Hematopoietic multipotent progenitor cell (in vitro differentiated cells): ENCODE measurements around the gene TMEM81. TPM values are rescaled to one million over a fixed set of nuclear protein-coding genes. Genes with fewer than 3 reads are reported as not detected.

Source experiments
- DNase-seq, 3 donors: peaks; one replicate each; pipeline ENCODE4 v3.0.0-alpha.2; 2011 to 2015; ENCODE audit warnings: low read depth in 2 of 3, low spot score in 2 of 3
- total RNA-seq: library from RNA; depleted of rRNA; stranded (reverse); fragments of >200 nt; gene quantifications from one replicate; pipeline ENCODE4 v1.2.3, GENCODE V29; 2012

The TMEM81 gene
- total RNA-seq, 1 donor = 0.54 TPM

DNA sequence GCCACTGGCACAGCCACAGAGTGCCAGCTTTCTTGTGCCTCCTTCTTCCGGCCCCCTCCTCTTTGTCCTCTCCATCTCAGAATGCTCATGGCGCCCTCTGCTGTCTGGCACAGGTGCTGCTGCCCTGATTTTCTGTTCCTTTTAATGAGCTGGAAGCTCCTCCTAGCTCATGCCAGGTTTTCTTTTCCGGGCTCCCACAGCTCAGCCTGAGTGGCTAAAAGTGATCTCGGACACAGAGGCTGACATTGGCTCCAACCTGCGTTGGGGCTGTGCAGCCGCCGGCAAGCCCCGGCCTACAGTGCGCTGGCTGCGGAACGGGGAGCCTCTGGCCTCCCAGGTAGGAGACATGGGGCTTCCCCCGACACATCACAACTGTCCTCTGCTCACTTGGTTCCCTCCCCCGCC lies 22.6 kb downstream of the TMEM81 start:
- peak; percentile 30 to 90 (median 75) for DNase-seq

DNA sequence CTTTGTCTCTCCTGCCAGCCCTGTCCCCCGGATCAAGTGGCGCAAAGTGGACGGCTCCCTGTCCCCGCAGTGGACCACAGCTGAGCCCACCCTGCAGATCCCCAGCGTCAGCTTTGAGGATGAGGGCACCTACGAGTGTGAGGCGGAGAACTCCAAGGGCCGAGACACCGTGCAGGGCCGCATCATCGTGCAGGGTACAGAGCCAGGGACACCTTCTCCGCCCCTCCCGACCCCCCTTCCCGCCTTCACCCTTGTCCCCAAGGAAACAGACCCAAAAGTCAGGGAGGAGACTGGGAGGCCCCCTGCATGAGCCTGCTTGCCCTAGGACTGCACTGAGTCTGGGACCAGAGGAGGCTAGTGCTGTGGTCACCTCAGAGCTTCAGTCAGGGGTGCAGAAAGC lies 23.0 kb downstream of the TMEM81 start:
- DNase-seq = no peak

DNA sequence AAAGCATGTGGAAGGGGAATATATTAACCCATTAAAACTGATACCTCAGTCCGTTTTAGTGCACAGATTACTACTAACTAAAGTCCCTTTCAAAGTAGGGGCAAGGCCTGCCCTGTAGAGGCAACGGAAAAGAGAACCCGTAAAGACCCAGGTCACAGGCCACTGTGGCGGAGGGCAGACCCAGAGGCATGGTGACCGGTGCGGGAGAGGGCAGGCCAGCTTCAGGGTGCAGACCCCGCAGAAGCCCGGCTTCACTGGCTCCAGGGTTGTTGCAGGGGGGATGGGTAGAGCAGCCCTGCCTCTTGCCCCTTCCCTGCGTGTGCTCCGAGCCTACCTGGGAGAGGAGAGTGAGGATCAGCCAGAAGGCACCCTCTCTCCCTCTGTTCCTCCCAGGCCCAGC lies 23.5 kb downstream of the TMEM81 start:
- no peak for DNase-seq

DNA sequence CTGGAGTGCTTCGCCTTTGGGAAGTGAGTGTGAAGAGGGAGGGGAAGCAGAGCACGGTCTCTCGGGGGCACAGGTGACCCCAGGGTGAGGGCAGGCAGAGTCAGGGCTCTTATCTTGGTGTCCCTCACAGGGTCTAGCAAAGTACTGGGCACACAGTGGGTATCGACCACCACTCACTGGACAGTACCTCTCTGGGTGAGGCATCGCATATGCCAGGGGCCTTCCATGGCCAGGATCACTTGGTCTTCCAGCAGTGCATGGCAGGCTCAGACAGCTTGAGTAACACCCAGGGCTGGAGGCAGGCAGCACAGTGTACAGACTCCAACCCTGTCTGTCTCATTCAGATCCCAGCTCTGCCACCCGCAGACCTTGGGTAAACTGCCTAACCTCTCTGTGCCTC lies 24.6 kb downstream of the TMEM81 start:
- DNase-seq = no peak

DNA sequence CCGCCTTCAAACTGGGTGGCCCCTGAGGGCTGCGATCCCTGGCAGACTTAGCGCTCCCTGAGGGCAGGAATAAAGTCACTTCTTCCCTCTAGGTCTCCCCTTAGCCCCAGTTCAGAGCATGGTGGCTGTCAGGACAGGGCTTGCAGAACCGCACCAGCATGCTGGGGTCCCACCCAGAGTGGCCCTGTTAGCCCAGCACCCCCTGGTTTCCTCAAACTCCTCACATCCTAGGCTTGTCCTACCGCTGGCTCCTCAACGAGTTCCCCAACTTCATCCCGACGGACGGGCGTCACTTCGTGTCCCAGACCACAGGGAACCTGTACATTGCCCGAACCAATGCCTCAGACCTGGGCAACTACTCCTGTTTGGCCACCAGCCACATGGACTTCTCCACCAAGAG lies 25.4 kb downstream of the TMEM81 start:
- DNase-seq = no peak

DNA sequence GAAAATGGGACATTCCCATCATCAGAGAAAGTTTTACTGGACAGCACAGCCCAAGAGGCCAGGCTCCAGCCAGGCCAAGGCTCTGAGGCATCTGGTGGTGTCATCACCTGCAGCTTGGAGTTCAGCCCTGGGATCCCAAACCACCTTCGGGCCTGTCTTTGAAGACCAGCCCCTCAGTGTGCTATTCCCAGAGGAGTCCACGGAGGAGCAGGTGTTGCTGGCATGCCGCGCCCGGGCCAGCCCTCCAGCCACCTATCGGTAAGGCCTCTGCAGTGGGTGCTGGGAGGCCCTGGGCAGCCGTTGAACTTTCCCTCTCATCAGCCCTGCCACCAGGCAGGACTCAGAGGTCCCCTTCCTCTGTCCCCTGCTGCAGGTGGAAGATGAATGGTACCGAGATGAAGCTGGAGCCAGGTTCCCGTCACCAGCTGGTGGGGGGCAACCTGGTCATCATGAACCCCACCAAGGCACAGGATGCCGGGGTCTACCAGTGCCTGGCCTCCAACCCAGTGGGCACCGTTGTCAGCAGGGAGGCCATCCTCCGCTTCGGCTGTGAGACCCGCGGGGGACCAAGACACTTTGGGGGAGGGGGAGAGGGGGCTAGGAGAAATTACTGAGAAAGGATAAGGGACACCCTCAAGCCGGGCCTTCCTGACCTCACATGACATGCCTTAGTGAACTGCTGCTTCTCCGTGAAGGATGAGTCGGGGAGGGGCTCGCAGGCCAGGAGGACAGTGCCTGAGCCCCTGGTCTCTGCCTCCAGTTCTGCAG lies 26.3 kb downstream of the TMEM81 start:
- no peak for DNase-seq

DNA sequence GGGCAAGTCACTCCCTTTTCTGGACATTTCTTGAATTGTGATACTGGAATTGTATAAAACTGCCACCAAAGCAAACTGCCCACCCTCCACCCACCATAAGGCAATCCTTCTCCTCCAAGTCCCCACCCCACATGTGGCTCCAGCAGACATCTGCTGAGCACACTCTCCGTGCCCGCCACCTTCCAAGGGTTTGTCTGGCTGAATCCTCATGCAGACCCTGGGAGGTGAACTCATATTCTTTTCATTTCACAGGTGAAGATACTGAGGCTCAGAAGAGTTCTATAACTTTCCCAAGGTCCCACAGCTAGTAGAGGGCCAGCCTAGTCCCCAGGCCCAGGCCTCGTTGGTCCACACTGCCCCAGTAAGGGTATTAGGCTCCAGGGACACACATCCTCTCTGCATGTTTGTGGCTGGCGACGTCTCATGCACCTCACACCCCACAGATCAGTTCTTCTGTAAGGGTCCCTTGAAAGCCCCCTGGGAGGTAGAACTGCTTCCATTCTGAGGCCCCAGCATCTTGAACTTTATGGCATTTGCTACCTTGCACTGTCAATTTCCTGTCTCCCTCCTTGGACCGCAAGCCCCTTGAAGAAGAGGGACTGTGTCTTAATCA lies 27.2 kb downstream of the TMEM81 start:
- DNase-seq = no peak

DNA sequence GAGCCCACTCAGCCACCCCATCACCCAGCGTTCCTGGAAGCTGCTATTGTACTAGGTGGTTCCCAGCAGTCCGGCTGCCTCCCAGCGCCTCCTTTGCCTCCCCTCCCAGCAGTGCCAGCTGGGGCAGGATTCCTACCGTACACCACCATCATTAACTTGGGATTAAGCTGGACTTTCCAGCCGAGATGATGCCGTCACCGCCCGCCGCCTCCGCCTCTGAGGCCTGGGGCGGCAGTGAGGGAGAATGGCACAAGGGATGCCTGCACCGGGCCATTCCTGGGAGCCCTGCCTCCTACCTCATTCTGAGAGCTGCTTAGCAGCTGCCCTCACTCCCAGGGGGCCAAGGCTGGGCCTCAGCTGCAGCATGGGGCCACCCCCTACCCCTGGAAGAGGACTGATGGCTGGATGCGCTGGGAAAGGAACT lies 28.1 kb downstream of the TMEM81 start:
- DNase-seq = no peak

DNA sequence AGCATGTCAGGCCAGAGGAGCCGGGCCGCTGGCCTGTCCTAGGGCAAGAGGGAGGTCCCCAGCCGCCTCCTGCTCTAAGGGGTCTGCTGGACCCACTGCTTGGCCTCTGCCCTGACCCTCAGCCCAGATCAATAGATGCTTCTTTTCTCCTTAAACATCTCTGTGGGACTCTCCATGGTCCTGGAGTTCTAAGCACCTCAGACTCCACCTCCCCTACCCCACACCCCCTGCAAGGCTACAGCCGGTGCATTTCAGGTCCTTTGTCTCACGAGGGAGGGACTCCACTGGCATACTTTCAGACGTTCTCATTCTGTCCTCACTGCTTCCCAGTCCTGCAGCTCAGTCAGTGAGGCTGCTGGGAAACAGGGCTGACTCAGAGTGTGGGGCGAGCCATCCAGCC lies 30.2 kb downstream of the TMEM81 start:
- no peak for DNase-seq

DNA sequence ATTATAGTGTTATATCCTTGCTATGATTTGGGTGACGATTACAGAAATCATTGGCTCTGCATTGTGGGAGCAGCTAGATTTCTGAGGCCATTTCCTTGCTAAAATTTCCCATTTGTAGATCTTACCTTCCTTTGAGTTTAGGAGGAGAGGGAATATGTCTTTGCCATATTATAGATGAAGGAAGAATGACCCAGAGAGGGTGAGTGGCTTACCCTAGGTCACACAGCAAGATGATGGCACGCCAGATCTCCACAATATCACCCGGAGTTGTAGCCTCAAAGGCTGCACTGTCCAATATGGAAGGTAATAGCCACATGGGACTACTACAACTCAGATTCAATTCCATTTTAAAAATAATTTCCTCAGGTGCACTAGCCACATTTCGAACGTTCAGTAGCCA lies 31.0 kb downstream of the TMEM81 start:
- DNase-seq = no peak

DNA sequence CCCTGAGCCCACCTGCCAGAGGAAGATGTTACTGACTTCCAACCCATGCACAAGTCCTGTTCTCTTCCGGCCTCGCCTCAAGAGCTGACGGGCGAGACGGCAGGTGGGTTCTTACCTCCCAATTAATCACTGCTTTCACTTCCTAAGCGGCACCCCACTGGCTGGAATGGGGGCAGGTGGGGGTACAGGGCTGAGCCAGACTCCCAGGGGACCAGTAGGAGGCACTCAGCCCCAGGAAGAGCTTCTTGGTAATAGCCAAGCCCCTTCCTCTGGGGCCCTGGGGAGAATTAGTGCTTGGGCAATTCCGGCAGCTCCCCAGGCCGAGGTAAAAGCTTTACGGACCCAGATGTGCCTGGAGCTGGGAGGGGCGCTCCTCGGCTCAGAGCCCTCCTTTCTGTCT lies 31.6 kb downstream of the TMEM81 start:
- DNase-seq = no peak

DNA sequence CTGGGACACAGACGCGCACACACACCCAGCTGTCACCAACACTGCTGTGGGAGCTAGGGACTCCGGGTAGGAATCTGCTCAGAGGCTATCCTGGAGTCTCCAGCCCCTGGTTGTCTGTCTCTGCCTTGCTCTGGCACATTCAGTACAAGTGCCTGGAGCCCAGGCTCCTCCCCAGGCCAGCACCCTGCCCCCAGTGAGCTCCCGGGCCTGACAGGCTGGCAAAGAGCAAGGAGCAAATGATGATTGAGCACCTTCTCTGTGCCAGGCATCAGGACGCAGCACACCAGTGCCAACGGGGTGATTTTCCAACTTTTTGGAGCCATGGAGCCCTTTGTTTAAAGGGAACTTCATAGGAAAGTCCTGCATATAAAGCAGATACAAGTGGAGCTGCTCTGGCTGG lies 34.8 kb downstream of the TMEM81 start:
- no peak for DNase-seq

DNA sequence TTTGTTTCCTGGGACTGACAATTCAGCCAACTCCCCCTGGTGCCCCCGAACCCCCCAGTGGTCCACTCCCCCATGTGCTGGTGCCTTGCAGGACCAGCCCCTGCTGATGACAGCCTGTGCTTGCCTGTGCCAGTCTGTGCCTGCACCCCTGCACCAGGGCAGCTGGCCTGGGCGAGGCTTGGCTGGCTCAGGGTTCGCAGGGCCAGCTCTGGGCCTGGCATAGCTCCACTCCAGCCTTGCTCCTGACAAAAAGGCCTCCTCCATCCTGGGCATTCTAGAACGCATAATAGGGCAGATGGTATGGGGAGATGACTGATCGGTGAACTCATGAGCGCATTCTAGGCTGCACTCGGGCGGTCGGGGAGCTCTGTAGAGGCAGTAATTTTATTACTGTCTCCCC lies 35.9 kb downstream of the TMEM81 start:
- no peak for DNase-seq

DNA sequence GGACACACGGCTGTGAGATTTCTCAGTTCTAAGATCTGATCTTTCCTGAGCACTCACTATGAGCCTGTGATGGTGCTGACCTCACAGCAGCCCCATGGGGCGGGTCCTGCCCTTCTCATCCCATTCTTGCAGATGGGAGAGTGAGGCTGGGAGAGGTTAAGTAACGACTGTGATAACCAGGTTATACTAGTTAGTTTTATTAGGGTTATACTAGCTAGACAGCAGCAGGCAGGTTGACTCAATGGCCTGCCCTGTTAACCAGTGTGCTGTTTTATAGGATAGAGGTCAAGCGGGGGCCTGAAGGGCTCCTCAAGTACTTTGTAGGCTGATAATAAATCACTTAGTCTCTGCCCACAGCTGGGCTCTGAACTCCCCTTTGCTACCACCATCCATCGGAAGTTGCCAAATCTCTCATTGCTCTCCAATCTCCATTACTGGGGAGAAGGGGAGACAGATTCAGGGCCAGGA lies 36.5 kb downstream of the TMEM81 start:
- DNase-seq = no peak

DNA sequence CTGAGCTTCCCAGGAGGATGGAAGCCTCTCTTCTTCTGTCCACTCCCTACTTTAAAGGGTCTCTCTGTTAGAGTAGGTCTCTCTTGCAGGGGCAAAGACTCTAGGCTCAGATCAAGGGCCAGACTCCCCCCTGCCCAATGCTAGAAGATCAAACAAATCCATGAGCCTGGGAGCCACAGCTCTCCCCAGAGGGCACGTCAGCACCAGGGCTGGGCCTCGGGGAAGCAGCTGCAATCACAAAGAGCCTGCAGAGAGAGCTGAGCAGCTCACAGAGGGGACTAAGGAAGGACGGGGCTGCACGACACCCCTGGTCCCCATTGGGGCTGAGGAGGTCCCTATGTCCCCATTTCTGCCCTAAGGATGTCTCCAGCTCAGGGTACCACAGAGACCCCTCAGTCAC lies 37.4 kb downstream of the TMEM81 start:
- DNase-seq = no peak

DNA sequence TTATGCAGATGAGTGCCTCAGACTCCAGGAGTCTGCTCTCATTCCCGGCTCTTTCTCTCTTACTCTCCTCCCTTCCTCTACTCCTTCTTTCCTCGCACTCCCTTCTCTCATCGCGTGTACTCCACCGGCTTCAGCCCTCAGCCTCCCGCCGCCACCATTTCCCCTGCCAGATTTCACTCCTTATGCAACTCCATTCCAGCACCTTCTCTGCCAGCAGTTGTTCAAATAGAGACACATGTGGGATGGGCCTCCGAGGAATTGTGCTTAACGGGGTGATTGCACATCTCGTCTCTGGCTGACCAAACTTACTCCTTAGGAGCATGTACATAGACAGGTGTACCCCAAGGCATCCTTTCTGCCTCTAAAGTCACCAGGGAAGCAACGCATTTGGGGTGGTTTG lies 39.1 kb downstream of the TMEM81 start:
- no peak for DNase-seq

DNA sequence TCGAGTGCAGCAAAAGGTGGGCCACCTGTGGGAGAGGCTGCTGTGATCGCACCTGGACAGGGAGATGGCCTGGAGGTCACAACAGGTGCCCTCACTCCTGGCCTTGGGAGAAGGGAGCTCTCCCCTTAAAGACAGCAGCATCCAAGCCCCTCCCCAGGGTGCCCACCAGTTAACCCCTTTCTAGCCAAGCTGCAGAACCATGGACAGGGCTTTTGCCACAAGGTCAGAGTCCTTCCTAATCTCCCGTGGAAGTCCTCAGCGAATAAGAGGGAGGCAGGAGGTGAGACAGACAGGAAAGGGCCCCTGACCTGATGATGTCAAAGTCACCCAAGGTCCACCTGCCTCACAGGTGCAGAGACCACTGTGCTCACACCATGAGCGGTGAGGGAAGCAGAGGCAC lies 39.5 kb downstream of the TMEM81 start:
- no peak for DNase-seq

DNA sequence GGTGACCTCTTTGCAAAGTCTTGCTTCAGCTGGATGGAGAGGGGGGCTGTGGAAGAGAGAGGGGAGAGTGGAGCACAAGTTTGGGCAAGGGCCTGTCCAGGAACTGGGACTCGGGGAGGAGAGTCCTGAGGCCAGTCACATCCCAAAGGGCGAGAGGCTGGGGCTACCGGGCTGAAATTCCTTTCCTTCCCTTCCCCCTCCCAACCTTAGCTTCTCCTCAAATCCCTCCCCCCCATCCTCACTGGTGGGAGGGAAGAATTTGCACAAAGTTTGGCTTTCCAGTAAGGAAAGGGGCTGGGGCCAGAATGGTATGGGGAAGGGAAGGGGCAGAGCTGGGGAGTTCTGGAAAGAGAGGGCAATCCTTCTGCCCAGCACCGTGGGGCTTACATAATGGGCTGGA lies 40.4 kb downstream of the TMEM81 start:
- DNase-seq = no peak

DNA sequence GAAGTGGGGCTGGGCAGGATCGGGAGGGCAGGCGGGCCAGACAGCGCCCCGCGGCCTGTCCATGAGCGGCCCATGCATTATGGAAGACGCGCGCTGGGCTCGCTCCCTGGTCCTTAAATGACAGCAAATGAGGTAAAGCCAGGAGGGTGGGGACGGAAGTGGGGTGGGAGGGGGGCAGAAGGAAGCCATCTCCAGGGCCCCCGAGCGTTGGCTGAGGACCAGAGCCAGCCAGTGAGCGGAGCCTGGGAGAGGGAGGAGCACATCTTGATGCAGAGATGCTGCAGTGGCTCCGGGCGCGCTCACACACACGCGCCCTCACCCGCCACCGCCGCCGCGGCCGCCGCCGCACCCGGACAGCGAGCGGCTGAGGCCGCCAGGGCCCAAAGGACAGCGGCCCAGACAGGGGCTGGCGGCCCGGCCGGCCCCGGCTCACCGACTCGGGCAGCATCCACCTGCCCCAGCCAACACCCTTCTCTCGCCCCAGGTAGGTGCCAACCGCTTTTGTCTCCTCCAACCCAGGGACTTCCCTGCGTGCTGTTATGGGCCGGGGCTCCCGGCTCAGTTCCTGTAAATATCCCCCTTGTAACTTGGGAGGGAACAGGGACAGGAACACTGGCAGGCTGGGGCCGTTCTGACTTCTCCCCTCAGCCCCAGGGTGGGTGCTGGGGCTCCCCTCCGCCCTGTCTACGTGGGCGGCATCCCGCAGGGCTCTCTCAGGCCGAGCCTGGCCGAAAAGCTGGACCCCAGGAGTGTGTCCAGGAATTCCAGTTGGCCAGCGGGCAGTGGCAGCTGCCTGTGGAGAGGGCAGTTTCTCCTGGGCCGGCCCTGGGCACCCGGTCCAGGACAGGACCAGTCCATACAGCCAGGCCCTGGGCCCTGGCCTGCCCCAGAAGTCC lies 41.1 kb downstream of the TMEM81 start, which contains the start of gene CNTN2:
CNTN2 (plus strand) TSS at position 302 of the 896 bp plus-strand sequence. CDS start 9,974 bp downstream, outside the sequence.
- no peak for DNase-seq

DNA sequence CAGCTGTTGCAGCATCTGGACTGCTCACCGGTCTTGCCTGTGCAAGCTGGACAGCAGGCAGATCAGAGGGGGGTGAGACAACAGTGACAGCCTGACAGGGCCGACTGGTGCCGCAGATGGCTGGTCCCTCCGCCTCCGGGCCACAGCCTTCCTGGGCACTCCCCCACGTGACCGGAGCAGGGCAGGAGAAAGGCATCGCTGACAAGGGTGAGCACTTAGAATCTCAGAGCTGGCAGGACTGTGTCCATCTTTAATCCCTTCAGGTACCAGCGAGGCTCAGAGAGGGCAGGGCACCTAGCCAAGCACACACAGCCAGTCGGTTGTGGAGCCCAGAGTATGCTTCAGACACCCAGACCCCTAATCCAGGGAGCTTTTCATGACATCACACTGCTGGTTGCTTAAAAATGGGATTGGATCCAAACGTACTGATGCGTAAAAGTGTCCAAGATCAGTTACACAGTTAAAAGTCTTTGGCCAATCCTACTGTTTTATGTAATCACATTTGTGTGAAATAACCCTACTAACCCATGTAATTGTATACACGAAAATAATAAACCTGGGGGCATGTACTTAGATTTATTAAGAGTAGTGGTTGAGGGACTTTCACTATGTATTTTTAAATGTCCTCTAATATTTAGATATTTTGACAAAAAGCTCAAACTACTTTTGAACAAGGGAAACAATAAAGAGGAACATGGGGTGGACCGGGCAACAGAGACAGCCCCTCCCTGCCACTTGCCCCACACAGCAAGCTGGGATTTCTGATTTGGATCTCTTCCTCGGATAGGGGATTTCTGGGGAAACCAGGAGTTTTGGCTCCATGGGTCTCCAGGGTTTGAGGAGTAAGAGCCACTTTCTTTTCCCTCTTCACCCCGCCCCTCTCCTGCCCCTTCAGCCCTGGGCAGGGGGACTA lies 42.0 kb downstream of the TMEM81 start:
- no peak for DNase-seq
